Measurements from ENCODE around the gene ADRB2. TPM values are rescaled to one million over a fixed set of nuclear protein-coding genes. Genes with fewer than 3 reads are reported as not detected.

The ADRB2 gene
- total and polyA plus RNA-seq, 4 donors, result 1.2 to 7.6 (median 3.8) TPM

GRCh38 chr5:148839960-148840359 lies 13.5 kb downstream of the ADRB2 start:
- Histone ChIP-seq H3K4me3 (ENCODE audit: low read depth in 1 of 3, low read length in 3 of 3) (no peak overlapping the region), H3K4me1 (ENCODE audit: control insufficient read depth in 4 of 4, insufficient read depth in 4 of 4, low read length in 3 of 4) (peaks cover 0 to 17% (median 8%) of the 10 kb centered on the region in 4 donors)
- WGBS, result 89% methylated on average over 4 of the region's 4 CpGs

GRCh38 chr5:148840531-148840930 lies 14.1 kb downstream of the ADRB2 start:
- Histone ChIP-seq H3K36me3 (ENCODE audit: control insufficient read depth in 4 of 4, insufficient read depth in 3 of 4, low read depth in 1 of 4, low read length in 3 of 4) (no peaks in the 10 kb centered on the region), H3K9ac (ENCODE audit: low read depth in 1 of 2, low read length in 2 of 2) (no peak overlapping the region), H3K4me1 (ENCODE audit: control insufficient read depth in 4 of 4, insufficient read depth in 4 of 4, low read length in 3 of 4) (peaks cover 0 to 17% (median 8%) of the 10 kb centered on the region in 4 donors), H3K9me3 (ENCODE audit: control insufficient read depth in 4 of 4, low read length in 3 of 4) (no peaks in the 10 kb centered on the region), H3K4me3 (ENCODE audit: low read depth in 1 of 3, low read length in 3 of 3) (no peak overlapping the region), H3K27me3 (ENCODE audit: control insufficient read depth in 4 of 4, insufficient read depth in 4 of 4, low read length in 3 of 4) (no peaks in the 10 kb centered on the region), H3K27ac (ENCODE audit: low read depth in 1 of 2, low read length in 2 of 2) (peak overlapping the region in 1 of 2 donors; percentile 28)
- no peak for DNase-seq (ENCODE audit: low spot score)
- 99% methylated on average over 1 of the region's 1 CpG for WGBS
- TF ChIP-seq RXRA (IDR thresholded peaks at IDR 0.05) (no peak), HNF4A (conservative IDR thresholded peaks at IDR 0.05) (no peak), ATF3 (IDR thresholded peaks at IDR 0.05) (no peak), YY1 (IDR thresholded peaks at IDR 0.05) (no peak), CTCF (IDR thresholded peaks at IDR 0.05; ENCODE audit: low read depth, low read length, missing input control) (no peak), SP1 (IDR thresholded peaks at IDR 0.05) (no peak), MAX (IDR thresholded peaks at IDR 0.05) (no peak), RAD21 (IDR thresholded peaks at IDR 0.05) (no peak), REST (IDR thresholded peaks at IDR 0.05) (no peak), EGR1 (IDR thresholded peaks at IDR 0.05; ENCODE audit: low read depth in 2 of 2) (no peak), NR2F2 (IDR thresholded peaks at IDR 0.05) (no peak), JUND (IDR thresholded peaks at IDR 0.05) (no peak), FOXA1 (IDR thresholded peaks at IDR 0.05) (no peak), HNF4G (IDR thresholded peaks at IDR 0.05) (no peak), TAF1 (conservative IDR thresholded peaks at IDR 0.05) (no peak), FOXA2 (IDR thresholded peaks at IDR 0.05) (no peak), ZBTB33 (IDR thresholded peaks at IDR 0.05) (no peak)

More at GRCh38 chr5:148839960-148840359, 13.5 kb downstream of the ADRB2 start:
- DNase-seq (ENCODE audit: low spot score), result no peak
- peak overlapping the region in 1 of 2 donors; percentile 28 for H3K27ac ChIP-seq (ENCODE audit: low read depth in 1 of 2, low read length in 2 of 2)
- no peaks in the 10 kb centered on the region for H3K36me3 ChIP-seq (ENCODE audit: control insufficient read depth in 4 of 4, insufficient read depth in 3 of 4, low read depth in 1 of 4, low read length in 3 of 4)
- H3K27me3 ChIP-seq (ENCODE audit: control insufficient read depth in 4 of 4, insufficient read depth in 4 of 4, low read length in 3 of 4), result no peaks in the 10 kb centered on the region
- TF ChIP-seq YY1 (IDR thresholded peaks at IDR 0.05), result no peak
- TF ChIP-seq HNF4G (IDR thresholded peaks at IDR 0.05), result no peak
- TF ChIP-seq REST (IDR thresholded peaks at IDR 0.05), result no peak
- TF ChIP-seq HNF4A (conservative IDR thresholded peaks at IDR 0.05), result no peak
- TF ChIP-seq GABPA (IDR thresholded peaks at IDR 0.05 in 1 of 2, conservative IDR thresholded peaks at IDR 0.05 in 1 of 2), result no peak
- TF ChIP-seq RAD21 (IDR thresholded peaks at IDR 0.05), result no peak
- H3K9ac ChIP-seq (ENCODE audit: low read depth in 1 of 2, low read length in 2 of 2), result no peak overlapping the region
- no peaks in the 10 kb centered on the region for H3K9me3 ChIP-seq (ENCODE audit: control insufficient read depth in 4 of 4, low read length in 3 of 4)

Measured in liver (tissue), 9 donors.